ENCODE measurements around the gene LRMDA.

GRCh38 chr10:76337641-76338040 lies 906.2 kb downstream of the LRMDA start:
- TF ChIP-seq TAF1 (IDR thresholded peaks at IDR 0.05; ENCODE audit: low read depth) (no peak), MAX (IDR thresholded peaks at IDR 0.05) (no peak), NFIC (IDR thresholded peaks at IDR 0.05) (no peak), RAD21 (IDR thresholded peaks at IDR 0.05; ENCODE audit: low read depth) (no peak), REST (IDR thresholded peaks at IDR 0.05; ENCODE audit: low read depth) (no peak)

All from Ishikawa (cell line).